ENCODE results near the gene SLC1A2.

The SLC1A2 gene

DNA sequence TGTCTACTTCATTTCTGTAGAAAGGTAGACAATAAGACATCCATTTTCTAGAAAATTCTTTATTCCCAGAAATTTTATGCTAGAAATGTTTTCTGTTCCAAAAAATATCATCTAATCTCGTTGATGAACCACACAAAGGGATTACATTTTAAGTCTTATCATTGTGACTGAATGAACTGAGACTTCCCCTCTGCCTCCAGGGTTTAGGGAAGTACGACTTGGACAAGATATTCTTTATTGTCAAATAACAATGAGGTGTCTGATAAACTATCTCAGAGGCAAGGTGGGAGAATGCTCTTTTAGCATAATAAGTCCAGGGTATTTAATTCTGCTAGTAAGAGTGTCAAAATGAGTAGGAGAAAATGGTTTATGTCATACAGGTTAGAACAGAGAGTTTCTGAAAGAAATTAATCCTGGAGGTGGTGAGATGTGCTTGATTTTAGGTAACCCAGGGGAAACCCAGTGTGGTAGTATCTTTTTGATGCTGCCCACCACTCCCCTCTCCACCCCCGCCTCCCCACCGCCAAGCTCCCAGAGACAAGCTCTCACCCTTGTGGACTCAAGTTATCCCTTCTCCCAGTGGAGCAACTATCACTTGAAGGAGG is 179.8 kb downstream of the SLC1A2 start:
- Mint-ChIP-seq H3K27ac (peak overlapping the region; percentile 40), H3K9me3 (no peaks in the 10 kb centered on the region), H3K36me3 (ENCODE audit: low read depth) (peaks cover 4% of the 10 kb centered on the region), H3K27me3 (no peaks in the 10 kb centered on the region), H3K4me1 (ENCODE audit: low read depth) (peaks cover 64% of the 10 kb centered on the region), H3K4me3 (no peak overlapping the region)
- intact Hi-C loops (cut with micrococcal nuclease) = loop anchor here (5.0 kb wide), 2 partner anchors 63 to 153 kb away; no protein-coding TSS in a partner anchor

DNA sequence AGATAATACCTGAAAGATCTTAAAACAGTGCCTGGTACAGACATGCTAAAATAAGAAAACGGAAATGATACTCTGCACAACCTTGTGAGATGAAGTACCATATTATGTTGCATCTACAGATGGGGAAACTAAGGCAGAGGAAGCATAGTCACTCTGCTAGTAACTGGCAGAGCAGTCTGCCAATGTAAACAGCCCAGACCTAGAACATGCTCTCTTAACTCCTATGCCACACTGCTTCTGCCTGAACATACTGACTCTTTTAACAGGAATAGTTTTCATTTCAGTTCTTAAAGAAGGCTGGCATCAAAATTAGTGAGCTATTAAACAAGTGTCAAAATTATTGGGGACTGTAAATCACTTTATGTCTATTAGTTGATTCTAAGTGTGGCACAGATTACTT is 180.5 kb downstream of the SLC1A2 start:
- H3K9me3 Mint-ChIP-seq = no peaks in the 10 kb centered on the region
- H3K4me3 Mint-ChIP-seq = no peak overlapping the region
- no peaks in the 10 kb centered on the region for H3K27me3 Mint-ChIP-seq
- intact Hi-C loops (cut with micrococcal nuclease) = loop anchor here (5.0 kb wide), 2 partner anchors 63 to 153 kb away; no protein-coding TSS in a partner anchor
- H3K4me1 Mint-ChIP-seq (ENCODE audit: low read depth) = peaks cover 70% of the 10 kb centered on the region
- peaks cover 8% of the 10 kb centered on the region for H3K36me3 Mint-ChIP-seq (ENCODE audit: low read depth)
- H3K27ac Mint-ChIP-seq = peak overlapping the region; percentile 91

GRCh38 chr11:35237860-35238715 is 181.3 kb downstream of the SLC1A2 start:
- intact Hi-C loops (cut with micrococcal nuclease) = loop anchor here (5.0 kb wide), 2 partner anchors 64 to 154 kb away; no protein-coding TSS in a partner anchor
- Mint-ChIP-seq H3K27me3 (no peaks in the 10 kb centered on the region), H3K27ac (peak overlapping the region; percentile 91), H3K36me3 (ENCODE audit: low read depth) (peaks cover 10% of the 10 kb centered on the region), H3K4me3 (no peak overlapping the region), H3K9me3 (no peaks in the 10 kb centered on the region), H3K4me1 (ENCODE audit: low read depth) (peaks cover 78% of the 10 kb centered on the region)

GRCh38 chr11:35237351-35237750 is 182.0 kb downstream of the SLC1A2 start:
- H3K4me1 Mint-ChIP-seq (ENCODE audit: low read depth) = peaks cover 78% of the 10 kb centered on the region
- peaks cover 17% of the 10 kb centered on the region for H3K36me3 Mint-ChIP-seq (ENCODE audit: low read depth)

GRCh38 chr11:35236667-35237003 is 182.7 kb downstream of the SLC1A2 start:
- H3K27me3 Mint-ChIP-seq = no peaks in the 10 kb centered on the region
- peak overlapping the region; percentile 91 for H3K27ac Mint-ChIP-seq
- H3K4me3 Mint-ChIP-seq = no peak overlapping the region
- H3K36me3 Mint-ChIP-seq (ENCODE audit: low read depth) = peaks cover 24% of the 10 kb centered on the region
- intact Hi-C loops (cut with micrococcal nuclease) = loop anchor here (5.0 kb wide), 2 partner anchors 66 to 156 kb away; no protein-coding TSS in a partner anchor
- no peaks in the 10 kb centered on the region for H3K9me3 Mint-ChIP-seq
- H3K4me1 Mint-ChIP-seq (ENCODE audit: low read depth) = peaks cover 83% of the 10 kb centered on the region

More at GRCh38 chr11:35237351-35237750, 182.0 kb downstream of the SLC1A2 start:
- H3K9me3 Mint-ChIP-seq = no peaks in the 10 kb centered on the region
- intact Hi-C loops (cut with micrococcal nuclease) = loop anchor here (5.0 kb wide), 2 partner anchors 65 to 155 kb away; no protein-coding TSS in a partner anchor
- H3K4me3 Mint-ChIP-seq = no peak overlapping the region
- H3K27ac Mint-ChIP-seq = peak overlapping the region; percentile 91
- H3K27me3 Mint-ChIP-seq = no peaks in the 10 kb centered on the region

GRCh38 chr11:35235936-35236666 is 183.3 kb downstream of the SLC1A2 start:
- no peaks in the 10 kb centered on the region for H3K9me3 Mint-ChIP-seq
- no peaks in the 10 kb centered on the region for H3K27me3 Mint-ChIP-seq
- intact Hi-C loops (cut with micrococcal nuclease) = loop anchor here (5.0 kb wide), 2 partner anchors 66 to 156 kb away; no protein-coding TSS in a partner anchor
- H3K4me3 Mint-ChIP-seq = no peak overlapping the region
- H3K4me1 Mint-ChIP-seq (ENCODE audit: low read depth) = peaks cover 84% of the 10 kb centered on the region
- peak overlapping the region; percentile 91 for H3K27ac Mint-ChIP-seq
- peaks cover 29% of the 10 kb centered on the region for H3K36me3 Mint-ChIP-seq (ENCODE audit: low read depth)

- Mint-ChIP-seq H3K9me3 (no peaks in the 10 kb centered on the region), H3K4me1 (ENCODE audit: low read depth) (peaks cover 85% of the 10 kb centered on the region), H3K27me3 (no peaks in the 10 kb centered on the region), H3K4me3 (no peak overlapping the region), H3K36me3 (ENCODE audit: low read depth) (peaks cover 35% of the 10 kb centered on the region), H3K27ac (peak overlapping the region; percentile 91)
- intact Hi-C loops (cut with micrococcal nuclease) = loop anchor here (5.0 kb wide), 2 partner anchors 67 to 157 kb away; no protein-coding TSS in a partner anchor
These were observed 183.9 kb downstream of the SLC1A2 start for GRCh38 chr11:35235498-35235897.

- no peaks in the 10 kb centered on the region for H3K9me3 Mint-ChIP-seq
- H3K4me1 Mint-ChIP-seq (ENCODE audit: low read depth) = peaks cover 86% of the 10 kb centered on the region
- no peak overlapping the region for H3K4me3 Mint-ChIP-seq
- H3K27ac Mint-ChIP-seq = peak overlapping the region; percentile 91
- H3K27me3 Mint-ChIP-seq = no peaks in the 10 kb centered on the region
- intact Hi-C loops (cut with micrococcal nuclease) = loop anchor here (5.0 kb wide), 2 partner anchors 67 to 157 kb away; no protein-coding TSS in a partner anchor
- peaks cover 39% of the 10 kb centered on the region for H3K36me3 Mint-ChIP-seq (ENCODE audit: low read depth)
These were observed 184.2 kb downstream of the SLC1A2 start for GRCh38 chr11:35235157-35235468.

GRCh38 chr11:35234460-35235156 is 184.8 kb downstream of the SLC1A2 start:
- peak overlapping the region; percentile 91 for H3K27ac Mint-ChIP-seq
- H3K4me3 Mint-ChIP-seq = no peak overlapping the region
- intact Hi-C loops (cut with micrococcal nuclease) = loop anchor here (5.0 kb wide), 2 partner anchors 68 to 158 kb away; no protein-coding TSS in a partner anchor
- H3K4me1 Mint-ChIP-seq (ENCODE audit: low read depth) = peaks cover 86% of the 10 kb centered on the region
- H3K27me3 Mint-ChIP-seq = no peaks in the 10 kb centered on the region
- peaks cover 44% of the 10 kb centered on the region for H3K36me3 Mint-ChIP-seq (ENCODE audit: low read depth)
- no peaks in the 10 kb centered on the region for H3K9me3 Mint-ChIP-seq

GRCh38 chr11:35233518-35233917 is 185.8 kb downstream of the SLC1A2 start:
- Mint-ChIP-seq H3K4me3 (no peak overlapping the region), H3K36me3 (ENCODE audit: low read depth) (peaks cover 55% of the 10 kb centered on the region), H3K9me3 (no peaks in the 10 kb centered on the region), H3K27me3 (no peaks in the 10 kb centered on the region), H3K27ac (peak overlapping the region; percentile 91), H3K4me1 (ENCODE audit: low read depth) (peaks cover 90% of the 10 kb centered on the region)
- intact Hi-C loops (cut with micrococcal nuclease) = no loop called here

- H3K4me1 Mint-ChIP-seq (ENCODE audit: low read depth) = peaks cover 90% of the 10 kb centered on the region
These were observed 186.4 kb downstream of the SLC1A2 start for GRCh38 chr11:35232891-35233330.

DNA sequence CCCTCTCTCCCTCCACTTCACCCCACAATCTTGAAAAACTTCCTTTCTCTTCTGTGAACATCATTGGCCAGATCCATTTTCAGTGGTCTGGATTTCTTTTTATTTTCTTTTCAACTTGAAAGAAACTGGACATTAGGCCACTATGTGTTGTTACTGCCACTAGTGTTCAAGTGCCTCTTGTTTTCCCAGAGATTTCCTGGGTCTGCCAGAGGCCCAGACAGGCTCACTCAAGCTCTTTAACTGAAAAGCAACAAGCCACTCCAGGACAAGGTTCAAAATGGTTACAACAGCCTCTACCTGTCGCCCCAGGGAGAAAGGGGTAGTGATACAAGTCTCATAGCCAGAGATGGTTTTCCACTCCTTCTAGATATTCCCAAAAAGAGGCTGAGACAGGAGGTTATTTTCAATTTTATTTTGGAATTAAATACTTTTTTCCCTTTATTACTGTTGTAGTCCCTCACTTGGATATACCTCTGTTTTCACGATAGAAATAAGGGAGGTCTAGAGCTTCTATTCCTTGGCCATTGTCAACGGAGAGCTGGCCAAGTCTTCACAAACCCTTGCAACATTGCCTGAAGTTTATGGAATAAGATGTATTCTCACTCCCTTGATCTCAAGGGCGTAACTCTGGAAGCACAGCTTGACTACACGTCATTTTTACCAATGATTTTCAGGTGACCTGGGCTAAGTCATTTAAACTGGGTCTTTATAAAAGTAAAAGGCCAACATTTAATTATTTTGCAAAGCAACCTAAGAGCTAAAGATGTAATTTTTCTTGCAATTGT is 188.1 kb downstream of the SLC1A2 start:
- H3K27ac Mint-ChIP-seq = peak overlapping the region; percentile 90
- H3K4me1 Mint-ChIP-seq (ENCODE audit: low read depth) = peaks cover 87% of the 10 kb centered on the region
- H3K27me3 Mint-ChIP-seq = no peaks in the 10 kb centered on the region
- H3K4me3 Mint-ChIP-seq = no peak overlapping the region
- intact Hi-C loops (cut with micrococcal nuclease) = no loop called here
- H3K9me3 Mint-ChIP-seq = no peaks in the 10 kb centered on the region
- peaks cover 73% of the 10 kb centered on the region for H3K36me3 Mint-ChIP-seq (ENCODE audit: low read depth)

More at GRCh38 chr11:35232891-35233330, 186.4 kb downstream of the SLC1A2 start:
- H3K9me3 Mint-ChIP-seq = no peaks in the 10 kb centered on the region
- peaks cover 59% of the 10 kb centered on the region for H3K36me3 Mint-ChIP-seq (ENCODE audit: low read depth)
- peak overlapping the region; percentile 91 for H3K27ac Mint-ChIP-seq
- no peak overlapping the region for H3K4me3 Mint-ChIP-seq
- no peaks in the 10 kb centered on the region for H3K27me3 Mint-ChIP-seq
- intact Hi-C loops (cut with micrococcal nuclease) = no loop called here

All from dendritic cell treated with granulocyte-macrophage colony-stimulating factor and Interleukin-4, amounts not matched to agents 40 ng/mL and 50 ng/mL, for 4 days (primary cell).